NCI-H446 (cell line): ENCODE measurements around the gene ADD2.

Experiments
- DNase-seq, 2 experiments: peaks; one replicate each; lab custom pipeline; 2025; lab: John Stamatoyannopoulos, UW

Gene ADD2

GRCh38 chr2:70784320-70784719, 16.3 kb upstream of the ADD2 start:
- DNase-seq, result no peak

GRCh38 chr2:70779911-70780545, 12.0 kb upstream of the ADD2 start:
- DNase-seq, result no peak

GRCh38 chr2:70779491-70779890, 11.5 kb upstream of the ADD2 start:
- no peak for DNase-seq

- no peak for DNase-seq
These were observed 10.7 kb upstream of the ADD2 start for GRCh38 chr2:70778676-70779075.

- no peak for DNase-seq
These were observed 9.4 kb upstream of the ADD2 start for GRCh38 chr2:70777450-70777849.

- no peak for DNase-seq
These were observed 8.3 kb upstream of the ADD2 start for GRCh38 chr2:70776266-70776665.

- no peak for DNase-seq
These were observed 7.1 kb upstream of the ADD2 start for GRCh38 chr2:70775141-70775540.

- no peak for DNase-seq
These were observed 4.6 kb upstream of the ADD2 start for GRCh38 chr2:70772486-70773155.

GRCh38 chr2:70771446-70771845, 3.4 kb upstream of the ADD2 start:
- DNase-seq, result no peak

GRCh38 chr2:70769450-70769849, 1.4 kb upstream of the ADD2 start:
- no peak for DNase-seq

GRCh38 chr2:70768590-70769085, 638 bp upstream of the ADD2 start:
- DNase-seq, result no peak

- DNase-seq, result peak in 1 of 2 experiments; percentile 53
These were observed 811 bp downstream of the ADD2 start for GRCh38 chr2:70767079-70767698.

- no peak for DNase-seq
These were observed 1.5 kb downstream of the ADD2 start for GRCh38 chr2:70766357-70767078.

- DNase-seq, result no peak
These were observed 2.5 kb downstream of the ADD2 start for GRCh38 chr2:70765507-70765906.

GRCh38 chr2:70759446-70759845, 8.6 kb downstream of the ADD2 start:
- DNase-seq, result peak in 1 of 2 experiments; percentile 7

GRCh38 chr2:70757966-70758365, 10.0 kb downstream of the ADD2 start:
- DNase-seq, result peak in 1 of 2 experiments; percentile 7

GRCh38 chr2:70757360-70757759, 10.6 kb downstream of the ADD2 start:
- no peak for DNase-seq

- DNase-seq, result no peak
These were observed 11.9 kb downstream of the ADD2 start for GRCh38 chr2:70756128-70756527.

- no peak for DNase-seq
These were observed 14.1 kb downstream of the ADD2 start for GRCh38 chr2:70753902-70754301.

GRCh38 chr2:70753031-70753430, 15.0 kb downstream of the ADD2 start:
- DNase-seq, result no peak

GRCh38 chr2:70752396-70752795, 15.6 kb downstream of the ADD2 start:
- no peak for DNase-seq

- no peak for DNase-seq
These were observed 16.1 kb downstream of the ADD2 start for GRCh38 chr2:70751881-70752280.

- no peak for DNase-seq
These were observed 17.7 kb downstream of the ADD2 start for GRCh38 chr2:70750320-70750719.
